Loucy (cell line): ENCODE measurements around the gene MAPT.

Source experiments
- CTCF ChIP-seq: fragments of 200-600 bp; sonication (generic); conservative IDR thresholded peaks from 2 replicates; pipeline ENCODE4 v1.5.1; 2014; ENCODE audit warnings: mild to moderate bottlenecking, antibody characterized with exemption, low read length
- EZH2phosphoT487 ChIP-seq: fragments of 200-600 bp; IDR thresholded peaks from 2 replicates; pipeline ENCODE4 v1.6.1; 2018; ENCODE audit warnings: antibody characterized with exemption, mild to moderate bottlenecking, moderate library complexity, borderline replicate concordance

DNA sequence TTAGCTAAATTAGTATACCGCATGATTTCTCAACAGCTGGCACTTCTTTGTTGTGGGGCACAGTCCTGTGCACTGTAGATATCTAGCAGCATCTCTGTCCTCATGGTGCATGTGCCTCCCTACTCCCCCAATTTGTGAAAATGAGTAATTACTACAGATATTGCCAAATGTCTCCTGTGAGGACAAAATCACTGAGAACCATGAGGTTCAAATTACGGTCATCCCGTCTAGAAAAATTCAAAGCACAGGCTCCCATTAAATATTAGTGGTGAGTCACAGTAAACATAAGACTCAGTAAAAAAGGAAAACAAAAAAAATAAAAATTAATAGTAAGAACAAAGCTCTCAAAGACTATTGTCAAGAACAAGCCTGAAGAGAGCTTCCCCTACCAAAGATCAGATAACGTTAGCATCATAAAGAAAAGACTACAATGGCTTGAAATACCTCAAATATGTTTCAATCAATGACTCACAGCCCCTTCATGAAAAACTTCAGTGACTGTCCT is 162.5 kb downstream of the MAPT start:
- TF ChIP-seq CTCF (no peak), EZH2phosphoT487 (no peak)
